Epithelial cell of proximal tubule (primary cell): Measurements from ENCODE around the gene GFRA1. TPM values are rescaled to one million over a fixed set of nuclear protein-coding genes. Genes with fewer than 3 reads are reported as not detected.

Source experiments
- DNase-seq: peaks from one replicate; pipeline ENCODE4 v3.0.0-alpha.2; 2011; ENCODE audit warnings: low read depth
- H3K4me3 ChIP-seq: 2 replicates; pipeline ENCODE4 v1.5.1; 2011; ENCODE audit warnings: low read depth, mild to moderate bottlenecking, low read length
- CTCF ChIP-seq: conservative IDR thresholded peaks from 2 replicates; pipeline ENCODE4 v1.5.1; 2012; ENCODE audit warnings: low read depth, mild to moderate bottlenecking, low read length
- total RNA-seq: library from RNA; depleted of rRNA; stranded (reverse); fragments of >200 nt; gene quantifications from 2 replicates; pipeline ENCODE4 v1.2.3, GENCODE V29; 2015

Gene GFRA1
- total RNA-seq, 1 donor from 2014 or later: 10.6 TPM

DNA sequence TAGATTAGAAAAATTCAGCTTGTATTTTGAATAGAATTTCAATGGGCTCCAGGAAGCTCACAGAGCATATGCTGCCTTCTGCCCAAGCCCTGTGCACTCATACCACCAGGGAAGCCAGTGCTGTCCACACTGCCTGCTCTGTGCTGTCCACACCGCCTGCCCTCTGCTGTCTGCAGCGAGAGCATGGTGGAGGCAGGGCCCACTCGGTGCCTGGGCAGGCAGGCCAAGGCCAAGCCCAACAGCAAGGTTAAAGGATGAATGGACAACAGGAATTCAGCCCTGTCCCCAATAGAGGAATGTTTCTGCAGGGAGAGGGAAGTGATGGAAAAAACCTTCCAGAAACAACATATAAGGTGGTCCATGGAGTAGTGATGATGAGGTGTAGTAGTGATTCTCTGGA, 146.8 kb downstream of the GFRA1 start:
- H3K4me3 ChIP-seq: no peak overlapping the region
- DNase-seq: no peak
- TF ChIP-seq CTCF: no peak

- no peak overlapping the region for H3K4me3 ChIP-seq
- no peak for TF ChIP-seq CTCF
- DNase-seq: no peak
Observed at GRCh38 chr10:116125180-116125579, 147.8 kb downstream of the GFRA1 start.

- H3K4me3 ChIP-seq: no peak overlapping the region
- DNase-seq: no peak
- no peak for TF ChIP-seq CTCF
Observed at GRCh38 chr10:116124777-116125176, 148.2 kb downstream of the GFRA1 start.

- TF ChIP-seq CTCF: no peak
- DNase-seq: no peak
Observed at GRCh38 chr10:116122664-116123063, 150.3 kb downstream of the GFRA1 start.

DNA sequence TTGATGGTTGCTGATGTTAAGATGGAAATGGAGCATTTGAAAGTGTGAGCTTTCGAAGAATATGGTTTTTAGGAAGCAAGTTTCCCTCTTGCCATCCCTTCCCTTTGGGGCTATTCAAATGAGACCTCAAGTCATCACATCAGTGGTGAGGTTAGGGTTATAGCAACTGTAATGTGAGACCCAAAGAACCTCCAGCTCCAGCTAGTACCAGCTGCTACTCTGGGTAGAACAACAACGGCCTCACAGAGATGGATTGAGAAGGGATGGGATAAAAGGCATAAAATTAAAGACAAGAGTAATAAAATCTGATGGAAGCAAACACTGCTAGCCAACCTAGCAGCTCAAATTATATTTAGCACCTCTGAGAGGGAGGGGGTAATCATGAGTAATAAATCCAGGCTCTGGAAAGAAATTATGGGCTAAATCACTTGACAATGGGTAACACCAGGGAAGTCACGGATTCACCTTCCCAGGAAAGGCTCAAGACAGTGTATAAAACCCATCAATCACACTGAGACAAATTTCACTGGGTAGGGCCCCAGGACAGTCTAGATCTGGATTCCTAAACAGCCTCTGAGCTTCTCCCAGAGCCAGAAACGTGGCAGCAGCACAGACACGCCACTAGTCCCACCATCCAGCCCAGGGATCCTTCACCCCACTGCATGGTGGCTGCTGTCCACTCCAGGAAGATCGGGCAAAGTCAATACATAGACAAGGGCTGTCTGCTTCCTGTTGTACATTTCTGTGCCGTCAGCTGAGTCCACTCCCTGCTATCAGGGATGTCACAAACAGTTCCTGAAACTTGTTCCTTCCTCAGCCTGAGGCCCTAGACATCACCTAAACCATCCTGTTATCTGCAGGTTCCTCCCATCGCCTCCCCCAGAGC, 151.1 kb downstream of the GFRA1 start:
- TF ChIP-seq CTCF: no peak
- no peak overlapping the region for H3K4me3 ChIP-seq
- DNase-seq: no peak

More at GRCh38 chr10:116122664-116123063, 150.3 kb downstream of the GFRA1 start:
- no peak overlapping the region for H3K4me3 ChIP-seq

DNA sequence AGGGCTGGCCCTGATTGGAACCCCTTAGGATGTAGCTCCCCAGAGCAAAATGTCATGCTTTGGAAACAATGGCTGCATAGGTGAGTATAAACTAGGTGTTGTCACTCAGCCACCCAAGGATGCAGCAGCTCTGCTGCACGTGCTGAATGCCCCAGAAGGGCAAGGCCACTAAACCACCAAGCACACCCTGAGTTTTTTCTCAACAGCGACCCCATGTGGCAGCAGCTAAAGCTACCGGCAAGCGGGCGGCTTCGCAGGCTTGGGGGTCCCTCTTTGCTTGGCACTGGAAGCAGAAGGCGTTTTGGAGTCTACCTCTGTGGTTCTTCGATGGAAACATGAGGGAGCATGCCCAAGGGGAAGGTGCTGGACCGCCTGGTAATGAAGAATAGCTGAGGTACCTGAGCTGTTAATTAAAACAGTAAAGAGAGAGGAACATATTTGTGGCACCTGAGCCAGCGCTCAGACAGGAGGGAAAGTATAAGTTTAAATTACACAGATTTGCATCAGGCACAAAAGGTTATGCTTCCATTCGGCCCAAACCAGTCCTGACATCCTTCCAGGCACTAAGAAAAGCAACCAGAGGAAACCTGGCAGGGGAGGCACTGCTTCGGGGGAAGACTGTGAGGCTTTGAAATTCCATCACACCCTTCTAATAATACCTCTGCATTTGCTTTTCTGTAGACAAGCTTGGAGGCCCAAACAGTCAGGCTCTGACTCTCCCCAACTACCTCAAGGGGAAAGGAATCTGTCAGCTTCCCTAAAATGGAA, 152.1 kb downstream of the GFRA1 start:
- peak; percentile 44 for TF ChIP-seq CTCF
- H3K4me3 ChIP-seq: no peak overlapping the region

More for the DNA sequence above, 152.1 kb downstream of the GFRA1 start:
- no peak for DNase-seq
